Epithelial cell of esophagus (primary cell): ENCODE measurements around the gene AMN.

ENCODE experiments used
- DNase-seq: peaks from one replicate; pipeline ENCODE4 v3.0.0; 2010; ENCODE audit warnings: low read depth
- H3K4me3 ChIP-seq: 2 replicates; pipeline ENCODE4 v1.5.1; 2011; ENCODE audit warnings: mild to moderate bottlenecking, low read length, control low read depth
- CTCF ChIP-seq: IDR thresholded peaks from 2 replicates; pipeline ENCODE4 v1.5.1; 2011; ENCODE audit warnings: low read depth, mild to moderate bottlenecking, low read length, control low read depth, inconsistent platforms; ENCODE audit not compliant: insufficient read depth; ENCODE audit errors: missing control alignments

The AMN gene

GRCh38 chr14:102898298-102898697 lies 24.2 kb upstream of the AMN start:
- no peak overlapping the region for H3K4me3 ChIP-seq
- no peak for TF ChIP-seq CTCF
- no peak for DNase-seq

- no peak for TF ChIP-seq CTCF
- no peak overlapping the region for H3K4me3 ChIP-seq
- no peak for DNase-seq
Observed at GRCh38 chr14:102898776-102899515, 23.5 kb upstream of the AMN start.

- no peak for DNase-seq
- no peak overlapping the region for H3K4me3 ChIP-seq
- TF ChIP-seq CTCF = no peak
Observed at GRCh38 chr14:102899516-102899900, 23.0 kb upstream of the AMN start.

GRCh38 chr14:102900631-102901571 lies 21.6 kb upstream of the AMN start:
- DNase-seq = no peak
- no peak overlapping the region for H3K4me3 ChIP-seq
- TF ChIP-seq CTCF = no peak

GRCh38 chr14:102901633-102902032 lies 20.8 kb upstream of the AMN start:
- DNase-seq = no peak
- no peak for TF ChIP-seq CTCF
- no peak overlapping the region for H3K4me3 ChIP-seq

GRCh38 chr14:102902086-102902485 lies 20.4 kb upstream of the AMN start:
- no peak overlapping the region for H3K4me3 ChIP-seq
- no peak for DNase-seq
- no peak for TF ChIP-seq CTCF
